ENCODE results near the gene NFYC. TPM values are rescaled to one million over a fixed set of nuclear protein-coding genes. Genes with fewer than 3 reads are reported as not detected.

NFYC gene
- total RNA-seq, 1 donor, result 24.2 TPM

GRCh38 chr1:40706626-40707025, 15.1 kb downstream of the NFYC start:
- TF ChIP-seq CTCF (IDR thresholded peaks at IDR 0.05; ENCODE audit: extremely low read depth, low read depth, low read length), result no peak
- H3K9me3 ChIP-seq (ENCODE audit: low read depth, low read length), result no peaks in the 10 kb centered on the region
- peaks cover 82% of the 10 kb centered on the region for H3K79me2 ChIP-seq (ENCODE audit: insufficient read depth, low read length)
- H4K20me1 ChIP-seq (ENCODE audit: insufficient read depth, low read length), result peaks cover 9% of the 10 kb centered on the region
- H3K4me2 ChIP-seq (ENCODE audit: insufficient read depth, low read length), result no peak overlapping the region
- no peak overlapping the region for H3K27ac ChIP-seq (ENCODE audit: low read depth, low read length)
- peaks cover 30% of the 10 kb centered on the region for H3K4me1 ChIP-seq (ENCODE audit: insufficient read depth, low read length)
- DNase-seq (ENCODE audit: insufficient read length, low spot score, missing footprints), result no peak
- no peaks in the 10 kb centered on the region for H3K27me3 ChIP-seq (ENCODE audit: insufficient read depth, low read length)
- no peak overlapping the region for H2AFZ ChIP-seq (ENCODE audit: low read length)
- H3K4me3 ChIP-seq (ENCODE audit: insufficient read depth, low read length), result no peak overlapping the region
- H3K36me3 ChIP-seq (ENCODE audit: insufficient read depth, low read length), result no peaks in the 10 kb centered on the region

- H4K20me1 ChIP-seq (ENCODE audit: insufficient read depth, low read length), result peaks cover under 1% of the 10 kb centered on the region
- H3K27ac ChIP-seq (ENCODE audit: low read depth, low read length), result peak overlapping the region; percentile 80
- H3K27me3 ChIP-seq (ENCODE audit: insufficient read depth, low read length), result no peaks in the 10 kb centered on the region
- H3K36me3 ChIP-seq (ENCODE audit: insufficient read depth, low read length), result peaks cover 7% of the 10 kb centered on the region
- TF ChIP-seq CTCF (IDR thresholded peaks at IDR 0.05; ENCODE audit: extremely low read depth, low read depth, low read length), result no peak
- peak overlapping the region; percentile 85 for H3K4me3 ChIP-seq (ENCODE audit: insufficient read depth, low read length)
- no peaks in the 10 kb centered on the region for H3K9me3 ChIP-seq (ENCODE audit: low read depth, low read length)
- H3K4me2 ChIP-seq (ENCODE audit: insufficient read depth, low read length), result peak overlapping the region; percentile 98
- peak overlapping the region; percentile 96 for H2AFZ ChIP-seq (ENCODE audit: low read length)
- H3K79me2 ChIP-seq (ENCODE audit: insufficient read depth, low read length), result peaks cover 82% of the 10 kb centered on the region
- peaks cover 31% of the 10 kb centered on the region for H3K4me1 ChIP-seq (ENCODE audit: insufficient read depth, low read length)
- DNase-seq (ENCODE audit: insufficient read length, low spot score, missing footprints), result no peak
Observed at GRCh38 chr1:40708750-40709099, 17.2 kb downstream of the NFYC start.

- H3K4me1 ChIP-seq (ENCODE audit: insufficient read depth, low read length), result peaks cover 31% of the 10 kb centered on the region
- peak overlapping the region; percentile 96 for H2AFZ ChIP-seq (ENCODE audit: low read length)
- no peak for TF ChIP-seq CTCF (IDR thresholded peaks at IDR 0.05; ENCODE audit: extremely low read depth, low read depth, low read length)
- H3K27me3 ChIP-seq (ENCODE audit: insufficient read depth, low read length), result no peaks in the 10 kb centered on the region
- DNase-seq (ENCODE audit: insufficient read length, low spot score, missing footprints), result peak; percentile 93
- H3K9me3 ChIP-seq (ENCODE audit: low read depth, low read length), result no peaks in the 10 kb centered on the region
- H4K20me1 ChIP-seq (ENCODE audit: insufficient read depth, low read length), result no peaks in the 10 kb centered on the region
- H3K4me3 ChIP-seq (ENCODE audit: insufficient read depth, low read length), result peak overlapping the region; percentile 85
- peak overlapping the region; percentile 98 for H3K4me2 ChIP-seq (ENCODE audit: insufficient read depth, low read length)
- peak overlapping the region; percentile 80 for H3K27ac ChIP-seq (ENCODE audit: low read depth, low read length)
- H3K36me3 ChIP-seq (ENCODE audit: insufficient read depth, low read length), result peaks cover 7% of the 10 kb centered on the region
- peaks cover 82% of the 10 kb centered on the region for H3K79me2 ChIP-seq (ENCODE audit: insufficient read depth, low read length)
Observed at GRCh38 chr1:40709100-40709801, 17.7 kb downstream of the NFYC start.

GRCh38 chr1:40709802-40710278, 18.3 kb downstream of the NFYC start:
- H3K27me3 ChIP-seq (ENCODE audit: insufficient read depth, low read length), result no peaks in the 10 kb centered on the region
- no peaks in the 10 kb centered on the region for H4K20me1 ChIP-seq (ENCODE audit: insufficient read depth, low read length)
- peaks cover 7% of the 10 kb centered on the region for H3K36me3 ChIP-seq (ENCODE audit: insufficient read depth, low read length)
- H3K4me3 ChIP-seq (ENCODE audit: insufficient read depth, low read length), result peak overlapping the region; percentile 85
- peak overlapping the region; percentile 80 for H3K27ac ChIP-seq (ENCODE audit: low read depth, low read length)
- no peak for TF ChIP-seq CTCF (IDR thresholded peaks at IDR 0.05; ENCODE audit: extremely low read depth, low read depth, low read length)
- no peak for DNase-seq (ENCODE audit: insufficient read length, low spot score, missing footprints)
- H3K4me2 ChIP-seq (ENCODE audit: insufficient read depth, low read length), result peak overlapping the region; percentile 98
- H3K79me2 ChIP-seq (ENCODE audit: insufficient read depth, low read length), result peaks cover 76% of the 10 kb centered on the region
- H3K4me1 ChIP-seq (ENCODE audit: insufficient read depth, low read length), result peaks cover 31% of the 10 kb centered on the region
- no peaks in the 10 kb centered on the region for H3K9me3 ChIP-seq (ENCODE audit: low read depth, low read length)
- peak overlapping the region; percentile 96 for H2AFZ ChIP-seq (ENCODE audit: low read length)
